ENCODE measurements around the gene FEM1B.
A peak's percentile ranks its signal among the peaks of the same experiment; 100 is the strongest.

- TF ChIP-seq CTCF (IDR thresholded peaks at IDR 0.05) (peak in 2 of 7 experiments; percentile 13 to 16), POLR2AphosphoS5 (IDR thresholded peaks at IDR 0.05) (peak; percentile 57 to 80 (median 68)), EP300 (IDR thresholded peaks at IDR 0.05) (no peak)
Observed at GRCh38 chr15:68277603-68278344, at the start of gene FEM1B.

Data from stomach (tissue), 4 donors.